K562 (cell line): ENCODE results near the gene CTSH. TPM values are rescaled to one million over a fixed set of nuclear protein-coding genes. Genes with fewer than 3 reads are reported as not detected.

Source experiments
- ATAC-seq: fragments of 200-7000 bp; cut with Tn5 transposase; 3 replicates; pipeline ENCODE4 v1.9.1; 2020; ENCODE audit warnings: moderate library complexity
- BruUV-seq: library from RNA; stranded (reverse); fragments of 400-500 nt; replicated peaks from 2 replicates; lab custom pipeline; 2021; lab: Mats Ljungman, UMichigan
- CTCF ChIA-PET: fragments of 300-600 bp; formaldehyde crosslinking; extraction: SDS; loops from one replicate; lab custom pipeline; 2021; ENCODE audit warnings: low intra/inter-chr PET ratio; lab: Yijun Ruan, JAX
- POLR2A ChIA-PET: fragments of 300-600, 350-650 bp; sonication (Branson Sonifier 250); formaldehyde crosslinking; extraction: SDS; loops from one replicate; lab custom pipeline; 2021; ENCODE audit warnings: antibody characterized with exemption, inconsistent platforms; lab: Yijun Ruan, JAX
- DNase-seq, 4 experiments: peaks; one replicate each; pipeline versions ENCODE4 v3.0.0 to v3.0.0-alpha.2; 2011 to 2018; ENCODE audit warnings: low spot score in 3 of 4, mixed read lengths in 3 of 4; ENCODE audit errors: extremely low read depth in 1 of 4
- FAIRE-seq: peaks from 2 replicates; lab custom pipeline; 2011; peaks lifted over from hg19 to GRCh38; lab: Jason Lieb, UNC
- H2AFZ ChIP-seq: 2 replicates; pipeline ENCODE4 v1.6.0; 2011; ENCODE audit warnings: low read depth, low read length, control low read depth, inconsistent platforms
- H3K27ac ChIP-seq: fragments of 200-600 bp; 3 replicates; pipeline ENCODE4 v1.8.0; 2011; ENCODE audit warnings: low read depth, mild to moderate bottlenecking, control low read depth, inconsistent platforms, low read length, moderate library complexity, mixed read lengths; ENCODE audit errors: extremely low read depth
- H3K27me3 ChIP-seq, 2 experiments: fragments of 300-600 bp in 1 of 2; 2 replicates in 1 of 2; 3 replicates in 1 of 2; pipeline versions ENCODE4 v1.6.0 to v1.8.0; 2011; ENCODE audit warnings: inconsistent platforms in 2 of 2, low read length in 2 of 2, mild to moderate bottlenecking in 1 of 2, mixed read lengths in 1 of 2, moderate library complexity in 1 of 2; ENCODE audit not compliant: control insufficient read depth in 2 of 2, insufficient read depth in 2 of 2
- H3K36me3 ChIP-seq: fragments of 300-600 bp; 3 replicates; pipeline ENCODE4 v1.8.0; 2011; ENCODE audit warnings: mild to moderate bottlenecking, low read length, inconsistent platforms; ENCODE audit not compliant: control insufficient read depth, insufficient read depth
- H3K4me1 ChIP-seq, 2 experiments: fragments of 200-600 bp in 1 of 2; replicated peaks in 1 of 2; 2 replicates in 1 of 2; 3 replicates in 1 of 2; pipeline versions ENCODE4 v1.5.1 to v1.8.0; 2011; ENCODE audit warnings: inconsistent platforms in 2 of 2, low read length in 2 of 2, mild to moderate bottlenecking in 1 of 2, mixed read lengths in 1 of 2, moderate library complexity in 1 of 2; ENCODE audit not compliant: control insufficient read depth in 2 of 2, insufficient read depth in 2 of 2
- H3K4me2 ChIP-seq: 2 replicates; pipeline ENCODE4 v1.6.1; 2011; ENCODE audit warnings: low read length, control low read depth, inconsistent platforms, mixed read lengths; ENCODE audit not compliant: insufficient read depth
- H3K4me3 ChIP-seq: fragments of 200-600 bp; sonication (generic), shearing (Covaris generic); 2 replicates; pipeline ENCODE4 v1.5.1; 2016; ENCODE audit warnings: control low read depth, inconsistent platforms
- H3K79me2 ChIP-seq: fragments of 200-600 bp; 3 replicates; pipeline ENCODE4 v1.8.0; 2011; ENCODE audit warnings: low read length, inconsistent platforms; ENCODE audit not compliant: control insufficient read depth, insufficient read depth
- H3K9ac ChIP-seq, 2 experiments: 2 replicates each; pipeline versions ENCODE4 v1.6.0 to v1.6.1; 2011; ENCODE audit warnings: low read depth in 2 of 2, low read length in 2 of 2, control low read depth in 1 of 2, inconsistent platforms in 1 of 2, mild to moderate bottlenecking in 1 of 2, mixed read lengths in 1 of 2; ENCODE audit not compliant: insufficient read depth in 1 of 2
- H3K9me1 ChIP-seq: one replicate; pipeline ENCODE4 v1.6.0; 2011; ENCODE audit warnings: inconsistent platforms, mild to moderate bottlenecking, low read length, moderate library complexity; ENCODE audit not compliant: control insufficient read depth, insufficient read depth
- H3K9me3 ChIP-seq: replicated peaks from 2 replicates; pipeline ENCODE4 v1.5.1; 2011; ENCODE audit warnings: low read depth, low read length, inconsistent platforms; ENCODE audit not compliant: control insufficient read depth, insufficient read depth
- H4K20me1 ChIP-seq: replicated peaks from 2 replicates; pipeline ENCODE4 v1.6.1; 2011; ENCODE audit warnings: low read length, inconsistent platforms, mixed read lengths; ENCODE audit not compliant: control insufficient read depth, insufficient read depth
- CBFA2T3 ChIP-seq: fragments of 450-650 bp; IDR thresholded peaks from 2 replicates; pipeline ENCODE4 v1.6.1; 2017
- MED1 ChIP-seq: sonication (generic); formaldehyde crosslinking; IDR thresholded peaks from 2 replicates; pipeline ENCODE4 v1.8.1; 2023; ENCODE audit warnings: missing genetic modification reagents, borderline replicate concordance
- RUNX1 ChIP-seq: sonication (generic); IDR thresholded peaks from 2 replicates; pipeline ENCODE4 v1.6.1; 2016; ENCODE audit warnings: antibody characterized with exemption, low read depth
- SREBF2 ChIP-seq: sonication (generic); formaldehyde crosslinking; IDR thresholded peaks from 2 replicates; pipeline ENCODE4 v1.4.0; 2020; ENCODE audit warnings: mild to moderate bottlenecking, missing genetic modification reagents
- TAF7 ChIP-seq: fragments of 450-650 bp; IDR thresholded peaks from 2 replicates; pipeline ENCODE4 v1.6.1; 2016; ENCODE audit warnings: missing genetic modification characterization, missing compliant biosample characterization
- TCF3 ChIP-seq: sonication (generic); formaldehyde crosslinking; IDR thresholded peaks from 2 replicates; pipeline ENCODE4 v1.4.0; 2020; ENCODE audit warnings: mild to moderate bottlenecking, missing genetic modification reagents
- TEAD4 ChIP-seq, 2 experiments: sonication (generic) in 1 of 2; formaldehyde crosslinking in 1 of 2; IDR thresholded peaks; 2 replicates each; pipeline versions ENCODE4 v1.6.1 to v1.8.0; 2012 to 2022; ENCODE audit warnings: borderline replicate concordance in 1 of 2, inconsistent platforms in 1 of 2, low read length in 1 of 2, mild to moderate bottlenecking in 1 of 2, missing genetic modification reagents in 1 of 2
- ZKSCAN8 ChIP-seq: fragments of 200-800 bp; sonication (Bioruptor generic); IDR thresholded peaks from 2 replicates; pipeline ENCODE4 v1.6.1; 2016; ENCODE audit warnings: missing genetic modification characterization, missing compliant biosample characterization
- ZNF347 ChIP-seq: fragments of 450-650 bp; formaldehyde crosslinking; IDR thresholded peaks from 2 replicates; pipeline ENCODE4 v1.4.0; 2020; ENCODE audit warnings: low read depth, mild to moderate bottlenecking, moderate library complexity
- WGBS: fragments of 100-300 bp; shearing (Covaris generic); methylation state at CpG from one replicate; pipeline ENCODE4 v1.1.6; 2016; ENCODE audit warnings: low coverage, mixed read lengths; ENCODE audit not compliant: insufficient coverage; ENCODE audit errors: missing lambda C conversion rate; 5-methylcytosine and 5-hydroxymethylcytosine counted together
- in situ Hi-C: fragments of 300-500 bp; cut with MboI; formaldehyde crosslinking; loops from 4 replicates; pipeline ENCODE4 v1.15.0; 2018; ENCODE audit warnings: inconsistent platforms, mixed read lengths
- intact Hi-C: fragments of 100-400 bp; cut with micrococcal nuclease; formaldehyde crosslinking; loops from 2 replicates; pipeline ENCODE4 v1.14.2; 2022
- polyA plus RNA-seq, 8 experiments: library from polyadenylated mRNA; depleted of rRNA in 4 of 8; stranded (reverse) in 5 of 8; unstranded in 3 of 8; fragments of >200 nt; fragmentation: Nextera tagmentation in 2 of 8; fragmentation: Illumina TruSeq in 1 of 8; extraction: Ambion mirVana in 2 of 8; extraction: Trizol in 1 of 8; gene quantifications; 2 replicates each; pipeline versions ENCODE4 v1.2.1 to v1.2.3, GENCODE V29; 2011 to 2014; ENCODE audit warnings: inconsistent platforms in 1 of 8, missing spikeins in 1 of 8
- total RNA-seq, 7 experiments: library from RNA; depleted of rRNA in 6 of 7; stranded (reverse); fragments of >200 nt in 6 of 7; fragmentation: Illumina TruSeq in 2 of 7; extraction: Trizol in 2 of 7; gene quantifications; 2 replicates each; pipeline versions ENCODE4 v1.2.1 to v1.2.3, GENCODE V29; 2011 to 2021; ENCODE audit warnings: low replicate concordance in 1 of 7
- TF ChIP-seq, protein P1 (sequence below): fragments of 450-650 bp; conservative IDR thresholded peaks from 2 replicates; pipeline ENCODE4 v1.6.1; 2016; ENCODE audit warnings: missing genetic modification characterization, low read depth, mild to moderate bottlenecking, missing compliant biosample characterization, moderate library complexity

The CTSH gene
- total and polyA plus RNA-seq, 9 of the 15 experiments (the other 6 are each of a cell fraction or from before 2014, with no cell fraction given), result 15.0 to 462 (median 173) TPM

DNA sequence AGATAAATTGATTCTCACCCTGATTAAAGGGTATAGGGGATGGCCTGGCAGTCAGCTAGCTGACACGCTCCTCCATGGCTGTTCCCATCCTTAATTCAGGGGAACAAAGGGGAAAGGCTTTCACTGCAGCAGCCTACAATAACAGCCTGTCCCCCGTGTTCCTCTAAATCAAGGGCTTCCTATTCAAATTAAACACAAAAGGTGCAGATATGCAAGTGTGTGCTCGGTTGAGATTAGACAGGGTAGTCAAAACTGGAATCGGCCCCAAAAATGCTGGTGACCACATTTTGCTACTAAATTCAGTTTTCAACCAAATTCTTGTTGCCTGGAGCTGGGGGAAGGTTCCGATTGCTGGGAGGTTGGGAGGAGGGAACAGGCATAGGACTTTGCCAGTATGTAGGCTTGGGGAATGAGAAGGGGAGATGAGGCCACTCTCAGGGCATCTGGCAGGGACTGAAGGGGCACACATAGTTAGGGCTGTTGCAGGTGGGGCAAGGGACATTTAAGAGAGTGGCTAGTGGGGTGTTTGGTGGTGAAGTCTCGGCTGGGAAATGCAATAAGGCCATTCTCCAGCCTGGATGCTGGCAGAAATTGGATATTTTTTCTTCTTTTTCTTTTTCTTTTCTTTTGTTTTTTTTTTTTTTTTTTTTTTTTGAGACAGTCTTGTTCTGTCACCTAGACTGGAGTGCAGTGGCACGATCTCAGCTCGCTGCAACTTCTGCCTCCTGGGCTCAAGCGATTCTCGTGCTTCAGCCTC lies 32.9 kb upstream of the CTSH start:
- CTCF ChIA-PET, result interaction anchor here (0.6 kb wide), 1 partner anchor 221 kb away, joined by 3 read pairs; no protein-coding TSS in a partner anchor
- Histone ChIP-seq H3K9ac (peak overlapping the region in 1 of 2 experiments; percentile 22; a peak in 1 of 4 replicates), H3K4me2 (no peak overlapping the region), H3K79me2 (no peaks in the 10 kb centered on the region), H2AFZ (0 out of 2 replicates have a peak overlapping the region, but pooled peaks have one; percentile 2), H3K27ac (no peak overlapping the region), H3K36me3 (no peaks in the 10 kb centered on the region), H3K9me3 (no peaks in the 10 kb centered on the region), H3K27me3 (peaks cover 3 to 10% of the 10 kb centered on the region in 2 experiments; a peak in 1 of 5 replicates), H3K4me3 (no peak overlapping the region), H3K9me1 (no peaks in the 10 kb centered on the region), H4K20me1 (no peaks in the 10 kb centered on the region), H3K4me1 (peaks cover 0 to 7% of the 10 kb centered on the region in 2 experiments; a peak in 4 of 5 replicates)
- in situ Hi-C loops (no loop called here), intact Hi-C loops (no loop called here)
- no peak for TF ChIP-seq ZKSCAN8 (CRISPR knock-in tag)
- TF ChIP-seq TEAD4 (IDR thresholded peaks at IDR 0.05; ENCODE audit: low read length), result 0 out of 2 replicates have a peak, but pooled peaks have one; percentile 18
- no peak for TF ChIP-seq TEAD4 (CRISPR knock-in tag; IDR thresholded peaks at IDR 0.05; ENCODE audit: borderline replicate concordance)
- TF ChIP-seq SREBF2 (CRISPR knock-in tag), result no peak
- no peak for TF ChIP-seq ZNF347
- no peak for TF ChIP-seq MED1 (CRISPR knock-in tag)
- TF ChIP-seq TCF3 (CRISPR knock-in tag), result peak; percentile 37
- 0 out of 2 replicates have a peak, but pooled peaks have one; percentile 3 for TF ChIP-seq CBFA2T3
- TF ChIP-seq RUNX1, result no peak
- TF ChIP-seq, protein P1, sequence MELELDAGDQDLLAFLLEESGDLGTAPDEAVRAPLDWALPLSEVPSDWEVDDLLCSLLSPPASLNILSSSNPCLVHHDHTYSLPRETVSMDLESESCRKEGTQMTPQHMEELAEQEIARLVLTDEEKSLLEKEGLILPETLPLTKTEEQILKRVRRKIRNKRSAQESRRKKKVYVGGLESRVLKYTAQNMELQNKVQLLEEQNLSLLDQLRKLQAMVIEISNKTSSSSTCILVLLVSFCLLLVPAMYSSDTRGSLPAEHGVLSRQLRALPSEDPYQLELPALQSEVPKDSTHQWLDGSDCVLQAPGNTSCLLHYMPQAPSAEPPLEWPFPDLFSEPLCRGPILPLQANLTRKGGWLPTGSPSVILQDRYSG (tag), result no peak
- no peak for TF ChIP-seq TAF7 (tag)
- WGBS, result 44% methylated on average over 8 of the region's 10 CpGs
- ATAC-seq, result no peak
- DNase-seq, result no peak
- POLR2A ChIA-PET, result interaction anchor here (0.6 kb wide), 1 partner anchor 55 kb away, joined by 3 read pairs; no protein-coding TSS in a partner anchor
- no TSS peak for BruUV-seq
- FAIRE-seq, result no peak
